Muscle layer of duodenum (tissue), 2 donors: ENCODE data around the gene ADGRL3.
"Not testable (repeated sequence)": the region's sequence is repeated elsewhere in the genome, so short reads cannot be mapped to it uniquely, and the experiment has no call there.

ENCODE experiments used
- H3K27ac ChIP-seq: one replicate; pipeline ENCODE4 v1.7.0; 2013; ENCODE audit warnings: mild to moderate bottlenecking, low read length
- H3K27me3 ChIP-seq: one replicate; pipeline ENCODE4 v1.7.0; 2013; ENCODE audit warnings: low read depth, mild to moderate bottlenecking, control low read depth, low read length
- H3K36me3 ChIP-seq, 2 donors: one replicate each; pipeline ENCODE4 v1.7.0; 2013; ENCODE audit warnings: low read length in 2 of 2, control low read depth in 1 of 2, mild to moderate bottlenecking in 1 of 2; ENCODE audit not compliant: insufficient read depth in 2 of 2, control insufficient read depth in 1 of 2
- H3K4me1 ChIP-seq, 2 donors: one replicate each; pipeline ENCODE4 v1.7.0; 2013; ENCODE audit warnings: low read length in 2 of 2, mild to moderate bottlenecking in 2 of 2, control low read depth in 1 of 2, moderate library complexity in 1 of 2; ENCODE audit not compliant: insufficient read depth in 2 of 2, control insufficient read depth in 1 of 2
- H3K4me3 ChIP-seq, 2 donors: one replicate each; pipeline ENCODE4 v1.7.0; 2013; ENCODE audit warnings: low read length in 2 of 2, low read depth in 1 of 2, mild to moderate bottlenecking in 1 of 2
- H3K9me3 ChIP-seq, 2 donors: one replicate each; pipeline ENCODE4 v1.7.0; 2013; ENCODE audit warnings: low read length in 2 of 2, control low read depth in 1 of 2, mild to moderate bottlenecking in 1 of 2; ENCODE audit not compliant: control insufficient read depth in 1 of 2
- donor health status: healthy.

The ADGRL3 gene

DNA sequence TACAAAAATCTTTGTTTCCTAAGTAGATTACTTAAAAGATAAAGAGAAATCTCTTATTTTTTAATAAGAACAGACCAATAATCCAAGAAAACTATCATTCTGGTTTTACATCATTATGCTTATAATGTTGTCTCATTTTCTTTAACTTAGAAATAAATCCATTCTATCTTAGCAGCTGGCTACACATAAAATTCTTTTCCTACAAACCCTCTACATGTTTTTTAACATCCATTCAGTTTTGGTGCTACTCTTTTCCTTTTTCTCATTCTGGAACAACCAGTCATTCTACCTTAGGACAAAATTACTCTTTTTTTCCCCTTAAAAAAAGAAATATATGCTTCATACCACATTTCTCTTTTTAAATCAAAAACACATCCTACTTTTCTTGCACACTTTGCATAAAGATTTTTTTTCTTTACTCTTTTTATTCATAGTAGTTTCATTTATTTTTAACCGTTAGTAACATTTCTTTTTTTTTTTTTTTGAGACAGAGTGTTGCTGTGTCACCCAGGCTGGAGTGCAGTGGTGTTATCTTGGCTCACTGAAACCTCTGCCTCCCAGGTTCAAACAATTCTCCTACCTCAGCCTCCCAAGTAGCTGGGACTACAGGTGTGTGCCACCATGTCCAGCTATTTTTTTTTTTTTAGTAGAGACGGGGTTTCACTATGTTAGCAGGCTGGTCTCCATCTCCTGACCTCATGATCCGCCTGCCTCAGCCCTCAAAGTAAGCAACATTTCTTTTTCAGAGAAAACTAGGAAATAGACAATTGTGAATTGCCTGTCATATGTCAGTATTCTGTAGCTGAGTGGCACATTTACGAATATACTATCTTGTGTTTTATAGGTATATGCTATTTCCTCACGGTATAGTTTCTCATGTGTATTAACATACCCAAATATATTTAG lies 562.8 kb downstream of the ADGRL3 start:
- H3K4me1 ChIP-seq = no peaks in the 10 kb centered on the region
- H3K4me3 ChIP-seq = no peak overlapping the region
- H3K9me3 ChIP-seq = peaks cover 0 to 6% of the 10 kb centered on the region in 2 donors
- H3K27me3 ChIP-seq = no peaks in the 10 kb centered on the region
- no peak overlapping the region for H3K27ac ChIP-seq
- H3K36me3 ChIP-seq = no peaks in the 10 kb centered on the region

DNA sequence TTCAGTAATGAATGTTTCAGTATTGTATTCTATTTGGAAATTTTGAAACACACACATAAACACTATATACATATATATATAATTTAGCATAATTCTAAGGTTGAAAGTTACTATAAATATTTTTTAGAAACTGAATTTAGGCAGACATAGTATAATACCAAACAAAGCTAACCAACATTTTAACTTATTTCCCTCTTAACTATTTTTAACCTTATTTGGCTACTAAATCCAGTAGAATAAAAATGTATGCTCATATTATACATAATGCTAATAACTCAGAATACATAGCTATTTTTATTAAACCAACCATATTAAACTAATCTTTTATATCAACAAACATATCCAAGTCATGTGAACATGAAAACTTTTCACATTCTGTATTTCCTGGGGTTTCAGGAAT lies 563.6 kb downstream of the ADGRL3 start:
- no peaks in the 10 kb centered on the region for H3K36me3 ChIP-seq
- no peak overlapping the region for H3K27ac ChIP-seq
- no peaks in the 10 kb centered on the region for H3K4me1 ChIP-seq
- H3K4me3 ChIP-seq = no peak overlapping the region
- no peaks in the 10 kb centered on the region for H3K27me3 ChIP-seq
- peaks cover 0 to 6% of the 10 kb centered on the region in 2 donors for H3K9me3 ChIP-seq

DNA sequence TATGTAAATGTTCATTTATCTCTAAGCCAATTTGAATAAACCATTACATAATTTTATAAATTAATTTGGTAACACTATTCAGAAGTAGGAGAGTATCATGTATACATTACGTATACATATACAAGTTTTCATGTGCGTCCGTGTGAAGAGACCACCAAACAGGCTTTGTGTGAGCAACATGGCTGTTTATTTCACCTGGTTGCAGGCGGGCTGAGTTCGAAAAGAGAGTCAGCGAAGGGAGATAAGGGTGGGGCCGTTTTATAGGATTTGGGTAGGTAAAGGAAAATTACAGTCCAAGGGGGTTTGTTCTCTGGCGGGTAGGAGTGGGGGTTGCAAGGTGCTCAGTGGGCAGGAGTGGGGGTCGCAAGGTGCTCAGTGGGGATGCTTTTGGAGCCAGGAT lies 564.0 kb downstream of the ADGRL3 start:
- H3K4me1 ChIP-seq, H3K27me3 ChIP-seq, H3K27ac ChIP-seq, H3K36me3 ChIP-seq, H3K9me3 ChIP-seq, H3K4me3 ChIP-seq: not testable (repeated sequence)

DNA sequence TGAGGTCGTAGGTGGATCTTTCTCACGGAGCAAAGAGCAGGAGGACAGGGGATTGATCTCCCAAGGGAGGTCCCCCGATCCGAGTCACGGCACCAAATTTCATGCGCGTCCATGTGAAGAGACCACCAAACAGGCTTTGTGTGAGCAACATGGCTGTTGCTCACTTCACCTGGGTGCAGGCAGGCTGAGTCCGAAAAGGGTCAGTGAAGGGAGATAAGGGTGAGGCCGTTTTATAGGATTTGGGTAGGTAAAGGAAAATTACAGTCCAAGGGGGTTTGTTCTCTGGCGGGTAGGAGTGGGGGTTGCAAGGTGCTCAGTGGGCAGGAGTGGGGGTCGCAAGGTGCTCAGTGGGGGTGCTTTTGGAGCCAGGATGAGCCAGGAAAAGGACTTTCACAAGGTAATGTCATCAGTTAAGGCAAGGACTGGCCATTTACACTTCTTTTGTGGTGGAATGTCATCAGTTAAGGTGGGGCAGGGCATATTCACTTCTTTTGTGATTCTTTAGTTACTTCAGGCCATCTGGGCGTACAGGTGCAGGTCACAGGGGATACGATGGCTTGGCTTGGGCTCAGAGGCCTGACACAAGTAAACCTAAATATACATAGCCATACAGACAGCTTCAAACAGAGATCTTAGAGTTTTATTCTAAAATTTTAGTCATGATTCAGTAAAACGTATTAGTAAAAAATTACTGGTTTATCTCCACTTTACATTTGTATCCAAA lies 569.5 kb downstream of the ADGRL3 start:
- H3K27ac ChIP-seq, H3K36me3 ChIP-seq, H3K27me3 ChIP-seq, H3K4me1 ChIP-seq, H3K9me3 ChIP-seq, H3K4me3 ChIP-seq: not testable (repeated sequence)

DNA sequence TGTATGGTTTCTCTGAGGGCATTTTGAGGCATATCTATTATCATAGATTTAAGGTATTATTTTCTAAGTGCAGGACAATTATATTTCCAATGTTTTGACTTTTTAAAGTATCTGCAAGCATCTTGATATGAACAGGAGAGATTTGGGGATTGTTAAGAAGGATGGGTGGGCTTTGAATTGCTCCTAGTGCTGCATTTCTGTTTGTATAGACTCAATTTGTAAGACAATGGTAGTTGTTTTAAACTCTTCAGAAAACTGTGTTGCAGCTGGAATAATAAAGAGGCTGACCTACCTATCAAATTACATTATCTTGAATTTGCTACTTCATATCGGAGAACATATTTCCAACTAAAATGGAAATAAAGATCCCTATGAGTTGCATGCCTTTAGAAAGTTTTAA lies 570.3 kb downstream of the ADGRL3 start:
- H3K36me3 ChIP-seq = no peaks in the 10 kb centered on the region
- H3K4me3 ChIP-seq = no peak overlapping the region
- no peaks in the 10 kb centered on the region for H3K9me3 ChIP-seq
- H3K27ac ChIP-seq = no peak overlapping the region
- no peaks in the 10 kb centered on the region for H3K4me1 ChIP-seq
- H3K27me3 ChIP-seq = no peaks in the 10 kb centered on the region

DNA sequence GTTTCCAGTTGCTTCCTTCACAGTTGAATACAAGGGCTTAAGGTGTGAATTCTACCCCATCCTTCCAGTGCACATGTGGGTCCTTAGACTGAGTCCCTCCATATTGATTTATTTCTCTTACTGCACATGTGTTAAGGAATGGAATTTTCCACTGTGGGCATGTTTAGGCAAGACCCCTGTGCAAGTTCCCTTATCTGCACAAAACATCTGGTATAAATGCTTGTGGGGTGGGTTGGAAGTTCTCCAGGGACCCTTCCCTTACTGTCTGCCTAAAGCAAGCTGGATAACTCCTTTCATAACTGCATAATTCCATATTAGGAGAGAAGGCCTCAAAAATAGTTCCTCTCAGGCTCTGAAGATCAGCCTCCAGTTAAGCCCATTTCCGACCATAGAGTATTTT lies 570.9 kb downstream of the ADGRL3 start:
- Histone ChIP-seq H3K4me3 (no peak overlapping the region), H3K27ac (no peak overlapping the region), H3K4me1 (no peaks in the 10 kb centered on the region), H3K9me3 (no peaks in the 10 kb centered on the region), H3K27me3 (no peaks in the 10 kb centered on the region), H3K36me3 (no peaks in the 10 kb centered on the region)

DNA sequence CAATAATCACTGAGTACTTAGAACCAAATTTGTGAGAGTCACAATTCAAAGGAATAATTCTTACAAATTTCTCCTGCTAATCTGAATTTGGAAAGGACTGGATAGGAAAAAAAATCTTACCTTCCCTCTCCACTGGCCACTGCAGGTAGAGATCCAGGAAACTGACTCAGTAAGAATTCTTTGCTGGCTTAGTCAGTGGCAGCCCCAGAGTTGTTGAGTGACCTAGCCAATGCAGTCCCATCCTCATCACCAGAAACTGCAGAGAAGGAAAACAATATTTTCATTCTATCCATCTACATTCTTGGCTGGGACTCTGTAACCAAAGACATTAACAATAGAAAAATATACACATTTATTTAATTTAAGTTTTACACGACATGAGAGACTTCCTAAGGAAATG lies 572.0 kb downstream of the ADGRL3 start:
- H3K4me3 ChIP-seq = no peak overlapping the region
- no peak overlapping the region for H3K27ac ChIP-seq
- no peaks in the 10 kb centered on the region for H3K27me3 ChIP-seq
- H3K4me1 ChIP-seq = no peaks in the 10 kb centered on the region
- no peaks in the 10 kb centered on the region for H3K9me3 ChIP-seq
- H3K36me3 ChIP-seq = no peaks in the 10 kb centered on the region

DNA sequence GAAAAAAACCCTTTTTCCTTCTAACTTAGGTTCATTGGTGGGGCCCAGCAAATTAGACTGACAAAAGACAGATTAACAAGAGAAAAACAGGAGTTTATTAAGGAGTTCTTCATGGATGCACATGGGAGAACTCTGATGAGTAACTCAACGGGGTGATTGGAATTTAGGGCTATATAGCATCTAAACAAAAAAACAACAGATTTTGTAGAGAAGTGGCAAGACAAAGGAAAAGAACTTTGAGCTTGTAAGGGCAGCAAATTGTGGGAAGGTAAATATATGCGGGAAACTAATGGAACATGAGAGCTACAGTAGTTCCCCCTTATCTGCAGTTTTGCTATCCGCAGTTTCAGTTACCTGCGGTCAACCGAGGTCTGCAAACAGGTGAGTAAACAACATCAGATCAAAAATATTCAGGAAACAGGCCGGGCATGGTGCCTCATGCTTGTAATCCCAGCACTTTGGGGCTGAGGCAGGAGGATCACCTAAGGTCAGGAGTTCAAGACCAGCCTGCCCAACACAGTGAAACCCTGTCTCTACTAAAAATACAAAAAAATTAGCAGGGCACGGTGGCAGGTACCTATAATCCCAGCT lies 573.6 kb downstream of the ADGRL3 start:
- no peaks in the 10 kb centered on the region for H3K4me1 ChIP-seq
- H3K36me3 ChIP-seq = no peaks in the 10 kb centered on the region
- no peak overlapping the region for H3K4me3 ChIP-seq
- no peak overlapping the region for H3K27ac ChIP-seq
- no peaks in the 10 kb centered on the region for H3K27me3 ChIP-seq
- no peaks in the 10 kb centered on the region for H3K9me3 ChIP-seq

DNA sequence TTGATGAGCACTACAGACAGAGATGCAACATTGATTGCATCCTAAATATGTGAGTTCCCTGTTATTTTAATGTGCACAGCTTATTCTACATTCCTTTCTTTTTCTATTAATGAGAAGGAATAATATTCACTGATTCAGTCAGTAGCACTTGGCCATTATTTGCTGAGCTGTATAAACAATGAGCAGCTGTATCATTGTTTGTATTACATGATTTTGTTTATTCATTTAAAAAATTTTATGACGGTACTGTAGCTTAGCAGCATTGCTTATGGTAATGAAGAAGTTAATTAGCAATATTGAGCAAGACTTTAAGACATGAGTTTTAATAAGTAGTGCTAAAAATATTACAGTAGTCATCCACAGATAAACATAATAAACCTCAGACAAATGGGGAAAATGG lies 582.0 kb downstream of the ADGRL3 start:
- Histone ChIP-seq H3K36me3 (no peaks in the 10 kb centered on the region), H3K4me3 (no peak overlapping the region), H3K4me1 (no peaks in the 10 kb centered on the region), H3K27me3 (no peaks in the 10 kb centered on the region), H3K9me3 (no peaks in the 10 kb centered on the region), H3K27ac (no peak overlapping the region)

DNA sequence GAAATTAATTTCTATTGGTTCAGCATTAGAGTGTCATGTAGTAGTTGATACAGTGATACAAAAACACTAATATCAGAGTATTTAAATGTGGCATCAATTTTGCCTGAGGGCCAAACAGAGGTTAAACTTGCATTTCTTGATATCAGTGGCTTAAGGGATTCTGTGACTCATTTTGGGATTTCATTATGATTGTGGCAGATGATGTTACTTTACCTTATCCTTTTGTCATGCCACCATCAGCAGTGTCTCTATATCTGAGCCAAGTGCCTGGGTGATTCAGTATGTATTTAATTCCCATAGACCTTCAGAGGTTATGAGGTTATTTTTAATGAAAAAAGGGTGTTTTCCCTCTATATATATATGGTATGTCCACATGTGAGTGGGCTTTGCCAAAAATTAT lies 582.9 kb downstream of the ADGRL3 start:
- Histone ChIP-seq H3K36me3 (no peaks in the 10 kb centered on the region), H3K4me3 (no peak overlapping the region), H3K4me1 (no peaks in the 10 kb centered on the region), H3K27me3 (no peaks in the 10 kb centered on the region), H3K27ac (no peak overlapping the region), H3K9me3 (no peaks in the 10 kb centered on the region)

DNA sequence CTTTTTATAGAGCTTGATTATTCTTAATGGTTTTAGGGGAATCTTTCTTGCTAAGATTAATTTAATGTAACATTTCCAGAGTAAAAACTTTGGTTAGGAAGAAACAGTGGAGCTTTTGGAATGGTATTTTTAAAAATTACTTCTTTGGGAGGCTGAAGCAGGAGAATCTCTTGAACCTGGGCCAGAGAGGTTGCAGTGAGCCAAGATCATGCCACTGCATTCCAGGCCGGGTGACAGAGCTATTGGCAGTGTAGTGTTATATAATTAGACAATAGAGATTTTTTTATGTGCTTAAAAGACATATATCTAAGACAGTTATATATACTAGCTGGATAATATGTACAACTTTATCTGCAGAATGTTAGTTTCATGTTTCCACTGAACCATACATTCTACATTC lies 585.6 kb downstream of the ADGRL3 start:
- Histone ChIP-seq H3K4me1 (no peaks in the 10 kb centered on the region), H3K4me3 (no peak overlapping the region), H3K27ac (no peak overlapping the region), H3K36me3 (no peaks in the 10 kb centered on the region), H3K9me3 (no peaks in the 10 kb centered on the region), H3K27me3 (no peaks in the 10 kb centered on the region)
